Neural progenitor cell (in vitro differentiated cells): ENCODE data around the gene PRDX2. TPM values are rescaled to one million over a fixed set of nuclear protein-coding genes. Genes with fewer than 3 reads are reported as not detected.

Source experiments
- DNase-seq: peaks from one replicate; pipeline ENCODE4 v3.0.0-alpha.2; 2016; ENCODE audit warnings: low spot score
- H2AFZ ChIP-seq: fragments of 200-600 bp; sonication (generic); replicated peaks from 2 replicates; pipeline ENCODE4 v1.6.1; 2016; ENCODE audit warnings: antibody characterized with exemption
- H3F3A ChIP-seq: fragments of 200-600 bp; sonication (generic); 2 replicates; pipeline ENCODE4 v1.6.1; 2016; ENCODE audit warnings: antibody characterized with exemption, low read depth
- H3K27ac ChIP-seq: fragments of 200-600 bp; sonication (generic); 2 replicates; pipeline ENCODE4 v1.5.1; 2016; ENCODE audit warnings: mild to moderate bottlenecking
- H3K27me3 ChIP-seq: fragments of 200-600 bp; sonication (generic); 2 replicates; pipeline ENCODE4 v1.6.1; 2016; ENCODE audit warnings: mild to moderate bottlenecking, moderate library complexity
- H3K36me3 ChIP-seq: fragments of 200-600 bp; sonication (generic); 2 replicates; pipeline ENCODE4 v1.5.1; 2016
- H3K4me1 ChIP-seq: fragments of 200-600 bp; sonication (generic); 2 replicates; pipeline ENCODE4 v1.6.1; 2016; ENCODE audit warnings: mixed run types
- H3K4me2 ChIP-seq: fragments of 200-600 bp; sonication (generic); 2 replicates; pipeline ENCODE4 v1.6.1; 2016
- H3K4me3 ChIP-seq: fragments of 200-600 bp; sonication (generic); 2 replicates; pipeline ENCODE4 v1.5.1; 2016
- H3K79me2 ChIP-seq: fragments of 200-600 bp; sonication (generic); 2 replicates; pipeline ENCODE4 v1.6.1; 2016; ENCODE audit warnings: low read depth
- H3K9ac ChIP-seq: fragments of 200-600 bp; sonication (generic); 2 replicates; pipeline ENCODE4 v1.6.1; 2016
- H3K9me3 ChIP-seq: fragments of 200-600 bp; sonication (generic); 2 replicates; pipeline ENCODE4 v1.5.1; 2016; ENCODE audit warnings: low read depth
- H4K20me1 ChIP-seq: fragments of 200-600 bp; sonication (generic); 2 replicates; pipeline ENCODE4 v1.6.1; 2016; ENCODE audit warnings: low read depth
- H3K27ac Mint-ChIP-seq: 3 replicates; pipeline ENCODE4 v1.8.0; 2021; ENCODE audit warnings: mixed read lengths
- H3K27me3 Mint-ChIP-seq: 2 replicates; pipeline ENCODE4 v1.8.0; 2022; ENCODE audit warnings: low read depth, mild to moderate bottlenecking, inconsistent platforms, moderate library complexity, mixed read lengths; ENCODE audit not compliant: insufficient read depth
- H3K36me3 Mint-ChIP-seq: 3 replicates; pipeline ENCODE4 v1.8.0; 2021; ENCODE audit warnings: mixed read lengths
- H3K4me1 Mint-ChIP-seq: 3 replicates; pipeline ENCODE4 v1.8.0; 2021; ENCODE audit warnings: mixed read lengths
- H3K4me3 Mint-ChIP-seq: 3 replicates; pipeline ENCODE4 v1.8.0; 2021; ENCODE audit warnings: mild to moderate bottlenecking, moderate library complexity, mixed read lengths
- H3K9me3 Mint-ChIP-seq: 3 replicates; pipeline ENCODE4 v1.8.0; 2020; ENCODE audit warnings: mixed read lengths
- CTCF ChIP-seq: fragments of 200-600 bp; sonication (generic); IDR thresholded peaks from 2 replicates; pipeline ENCODE4 v1.5.1; 2017; ENCODE audit warnings: antibody characterized with exemption, mild to moderate bottlenecking
- EZH2 ChIP-seq: fragments of 200-600 bp; sonication (generic); IDR thresholded peaks from 2 replicates; pipeline ENCODE4 v1.6.1; 2017; ENCODE audit warnings: antibody characterized with exemption, mild to moderate bottlenecking, moderate library complexity
- EZH2phosphoT487 ChIP-seq: fragments of 200-600 bp; sonication (generic); IDR thresholded peaks from 2 replicates; pipeline ENCODE4 v1.6.1; 2017; ENCODE audit warnings: antibody characterized with exemption
- total RNA-seq: library from RNA; depleted of rRNA; stranded (reverse); fragments of >200 nt; gene quantifications from 2 replicates; pipeline ENCODE4 v1.2.3, GENCODE V29; 2015; ENCODE audit warnings: low replicate concordance

Gene PRDX2
- total RNA-seq, 1 donor from 2014 or later = 463 TPM

- Mint-ChIP-seq H3K4me1 (peaks cover 32% of the 10 kb centered on the region), H3K36me3 (peaks cover 4% of the 10 kb centered on the region), H3K27me3 (peaks cover 28% of the 10 kb centered on the region), H3K4me3 (no peak overlapping the region), H3K27ac (no peak overlapping the region), H3K9me3 (no peaks in the 10 kb centered on the region)
- Histone ChIP-seq H3K27ac (no peak overlapping the region), H4K20me1 (peaks cover 14% of the 10 kb centered on the region), H3K27me3 (peaks cover 18% of the 10 kb centered on the region), H3K36me3 (no peaks in the 10 kb centered on the region), H3K9ac (no peak overlapping the region), H3F3A (peaks cover 35% of the 10 kb centered on the region), H3K4me1 (peaks cover 4% of the 10 kb centered on the region), H2AFZ (no peak overlapping the region), H3K4me3 (no peak overlapping the region), H3K79me2 (no peaks in the 10 kb centered on the region), H3K9me3 (no peaks in the 10 kb centered on the region), H3K4me2 (no peak overlapping the region)
- DNase-seq = no peak
- TF ChIP-seq EZH2phosphoT487 = no peak
Measured at GRCh38 chr19:12843999-12844732, 42.6 kb upstream of the PRDX2 start.

DNA sequence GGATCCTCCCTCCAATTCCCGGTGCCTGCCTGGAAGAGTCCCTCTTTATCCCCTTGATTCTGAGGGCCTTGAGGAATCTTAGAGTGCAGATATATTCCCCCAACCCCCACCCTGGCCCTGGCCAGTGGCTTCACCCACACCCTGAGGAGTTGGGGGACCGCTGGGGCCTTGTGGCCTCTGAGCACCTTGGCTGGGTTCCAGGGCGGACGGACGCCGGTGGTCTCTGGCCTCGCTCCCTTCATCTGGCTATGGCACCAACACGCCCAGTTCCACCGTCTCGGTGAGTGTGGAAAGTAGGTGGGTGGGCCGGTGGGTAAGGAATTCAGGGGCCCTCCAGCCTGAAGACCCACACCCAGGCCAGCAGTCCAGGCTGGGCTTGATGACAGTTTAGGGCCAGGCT, 41.7 kb upstream of the PRDX2 start:
- Mint-ChIP-seq H3K4me1 (peaks cover 34% of the 10 kb centered on the region), H3K27me3 (peaks cover 27% of the 10 kb centered on the region), H3K27ac (no peak overlapping the region), H3K4me3 (no peak overlapping the region), H3K36me3 (peaks cover 2% of the 10 kb centered on the region), H3K9me3 (no peaks in the 10 kb centered on the region)
- no peaks in the 10 kb centered on the region for H3K79me2 ChIP-seq
- peaks cover 38% of the 10 kb centered on the region for H3F3A ChIP-seq
- no peaks in the 10 kb centered on the region for H3K36me3 ChIP-seq
- no peak overlapping the region for H3K9ac ChIP-seq
- peaks cover 14% of the 10 kb centered on the region for H4K20me1 ChIP-seq
- H2AFZ ChIP-seq = no peak overlapping the region
- no peak overlapping the region for H3K4me2 ChIP-seq
- H3K27me3 ChIP-seq = peaks cover 25% of the 10 kb centered on the region
- DNase-seq = no peak
- no peaks in the 10 kb centered on the region for H3K9me3 ChIP-seq
- H3K4me3 ChIP-seq = no peak overlapping the region
- TF ChIP-seq EZH2phosphoT487 (no peak), EZH2 (no peak), CTCF (no peak)
- peaks cover 4% of the 10 kb centered on the region for H3K4me1 ChIP-seq
- H3K27ac ChIP-seq = no peak overlapping the region

- Mint-ChIP-seq H3K9me3 (no peaks in the 10 kb centered on the region), H3K4me1 (peaks cover 35% of the 10 kb centered on the region), H3K4me3 (peak overlapping the region; percentile 1), H3K36me3 (peaks cover 2% of the 10 kb centered on the region), H3K27ac (no peak overlapping the region), H3K27me3 (peaks cover 25% of the 10 kb centered on the region)
- Histone ChIP-seq H3K36me3 (no peaks in the 10 kb centered on the region), H3K4me1 (peaks cover 4% of the 10 kb centered on the region), H3K79me2 (no peaks in the 10 kb centered on the region), H3K4me3 (no peak overlapping the region), H3K27ac (no peak overlapping the region), H4K20me1 (peaks cover 11% of the 10 kb centered on the region), H3K4me2 (no peak overlapping the region), H3K9ac (no peak overlapping the region), H3K27me3 (peaks cover 25% of the 10 kb centered on the region), H3F3A (peaks cover 37% of the 10 kb centered on the region), H3K9me3 (no peaks in the 10 kb centered on the region), H2AFZ (no peak overlapping the region)
- TF ChIP-seq EZH2phosphoT487 (no peak), EZH2 (no peak), CTCF (no peak)
- no peak for DNase-seq
Measured at GRCh38 chr19:12842511-12842910, 40.9 kb upstream of the PRDX2 start.

GRCh38 chr19:12841094-12841493, 39.5 kb upstream of the PRDX2 start:
- peaks cover 15% of the 10 kb centered on the region for H4K20me1 ChIP-seq
- Mint-ChIP-seq H3K4me1 (peaks cover 39% of the 10 kb centered on the region), H3K27ac (peak overlapping the region; percentile 9), H3K27me3 (peaks cover 36% of the 10 kb centered on the region), H3K36me3 (peaks cover 2% of the 10 kb centered on the region), H3K9me3 (no peaks in the 10 kb centered on the region), H3K4me3 (peak overlapping the region; percentile 90)
- no peak for TF ChIP-seq CTCF
- no peak for TF ChIP-seq EZH2phosphoT487
- no peak for TF ChIP-seq EZH2
- H3K27me3 ChIP-seq = peaks cover 33% of the 10 kb centered on the region
- H3K9ac ChIP-seq = no peak overlapping the region
- H3K27ac ChIP-seq = no peak overlapping the region
- peak; percentile 100 for DNase-seq
- no peaks in the 10 kb centered on the region for H3K36me3 ChIP-seq
- peak overlapping the region; percentile 74 for H3K4me2 ChIP-seq
- no peaks in the 10 kb centered on the region for H3K79me2 ChIP-seq
- H2AFZ ChIP-seq = peak overlapping the region; percentile 40
- no peaks in the 10 kb centered on the region for H3K9me3 ChIP-seq
- H3K4me3 ChIP-seq = peak overlapping the region; percentile 49
- peaks cover 44% of the 10 kb centered on the region for H3F3A ChIP-seq
- peaks cover 4% of the 10 kb centered on the region for H3K4me1 ChIP-seq
